Measurements from ENCODE around the gene CABS1.

CABS1 gene

GRCh38 chr4:70367813-70368212, 33.0 kb downstream of the CABS1 start:
- TF ChIP-seq TAF1 (IDR thresholded peaks at IDR 0.05; ENCODE audit: borderline replicate concordance, insufficient read depth, low read length) (no peak), SIN3A (IDR thresholded peaks at IDR 0.05; ENCODE audit: borderline replicate concordance, insufficient read depth, low read length) (no peak), FOXP2 (optimal IDR thresholded peaks at IDR 0.05; ENCODE audit: borderline replicate concordance, extremely low read depth, extremely low read length, insufficient read depth) (no peak), POLR2AphosphoS5 (IDR thresholded peaks at IDR 0.05; ENCODE audit: low read depth, low read length) (no peak)
- TF ChIP-seq, protein P1, sequence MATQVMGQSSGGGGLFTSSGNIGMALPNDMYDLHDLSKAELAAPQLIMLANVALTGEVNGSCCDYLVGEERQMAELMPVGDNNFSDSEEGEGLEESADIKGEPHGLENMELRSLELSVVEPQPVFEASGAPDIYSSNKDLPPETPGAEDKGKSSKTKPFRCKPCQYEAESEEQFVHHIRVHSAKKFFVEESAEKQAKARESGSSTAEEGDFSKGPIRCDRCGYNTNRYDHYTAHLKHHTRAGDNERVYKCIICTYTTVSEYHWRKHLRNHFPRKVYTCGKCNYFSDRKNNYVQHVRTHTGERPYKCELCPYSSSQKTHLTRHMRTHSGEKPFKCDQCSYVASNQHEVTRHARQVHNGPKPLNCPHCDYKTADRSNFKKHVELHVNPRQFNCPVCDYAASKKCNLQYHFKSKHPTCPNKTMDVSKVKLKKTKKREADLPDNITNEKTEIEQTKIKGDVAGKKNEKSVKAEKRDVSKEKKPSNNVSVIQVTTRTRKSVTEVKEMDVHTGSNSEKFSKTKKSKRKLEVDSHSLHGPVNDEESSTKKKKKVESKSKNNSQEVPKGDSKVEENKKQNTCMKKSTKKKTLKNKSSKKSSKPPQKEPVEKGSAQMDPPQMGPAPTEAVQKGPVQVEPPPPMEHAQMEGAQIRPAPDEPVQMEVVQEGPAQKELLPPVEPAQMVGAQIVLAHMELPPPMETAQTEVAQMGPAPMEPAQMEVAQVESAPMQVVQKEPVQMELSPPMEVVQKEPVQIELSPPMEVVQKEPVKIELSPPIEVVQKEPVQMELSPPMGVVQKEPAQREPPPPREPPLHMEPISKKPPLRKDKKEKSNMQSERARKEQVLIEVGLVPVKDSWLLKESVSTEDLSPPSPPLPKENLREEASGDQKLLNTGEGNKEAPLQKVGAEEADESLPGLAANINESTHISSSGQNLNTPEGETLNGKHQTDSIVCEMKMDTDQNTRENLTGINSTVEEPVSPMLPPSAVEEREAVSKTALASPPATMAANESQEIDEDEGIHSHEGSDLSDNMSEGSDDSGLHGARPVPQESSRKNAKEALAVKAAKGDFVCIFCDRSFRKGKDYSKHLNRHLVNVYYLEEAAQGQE (IDR thresholded peaks at IDR 0.05; ENCODE audit: insufficient read depth in 1 of 2, low read depth in 2 of 2, low read length in 2 of 2), result no peak

DNA sequence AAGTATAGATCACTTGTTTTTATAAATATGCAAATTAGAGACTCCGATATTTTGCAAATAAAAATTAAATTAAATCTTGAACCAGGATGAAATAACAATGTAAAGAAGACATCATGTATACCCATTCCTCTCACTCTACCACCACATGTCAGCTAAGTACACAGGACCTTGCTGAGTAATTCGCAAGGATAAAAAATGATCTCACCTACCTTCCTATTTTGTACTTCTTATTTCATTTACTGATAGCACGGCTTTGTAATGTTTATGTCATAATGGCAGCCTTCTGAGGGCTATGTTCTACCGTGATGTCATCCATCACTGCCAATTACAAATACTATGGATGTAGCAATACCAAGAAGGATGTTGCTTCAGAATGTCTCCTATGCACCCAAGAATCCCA, 37.2 kb downstream of the CABS1 start:
- TF ChIP-seq, protein P1 (IDR thresholded peaks at IDR 0.05; ENCODE audit: insufficient read depth in 1 of 2, low read depth in 2 of 2, low read length in 2 of 2), result no peak
- TF ChIP-seq SIN3A (IDR thresholded peaks at IDR 0.05; ENCODE audit: borderline replicate concordance, insufficient read depth, low read length) (no peak), POLR2AphosphoS5 (IDR thresholded peaks at IDR 0.05; ENCODE audit: low read depth, low read length) (no peak), FOXP2 (optimal IDR thresholded peaks at IDR 0.05; ENCODE audit: borderline replicate concordance, extremely low read depth, extremely low read length, insufficient read depth) (no peak)

DNA sequence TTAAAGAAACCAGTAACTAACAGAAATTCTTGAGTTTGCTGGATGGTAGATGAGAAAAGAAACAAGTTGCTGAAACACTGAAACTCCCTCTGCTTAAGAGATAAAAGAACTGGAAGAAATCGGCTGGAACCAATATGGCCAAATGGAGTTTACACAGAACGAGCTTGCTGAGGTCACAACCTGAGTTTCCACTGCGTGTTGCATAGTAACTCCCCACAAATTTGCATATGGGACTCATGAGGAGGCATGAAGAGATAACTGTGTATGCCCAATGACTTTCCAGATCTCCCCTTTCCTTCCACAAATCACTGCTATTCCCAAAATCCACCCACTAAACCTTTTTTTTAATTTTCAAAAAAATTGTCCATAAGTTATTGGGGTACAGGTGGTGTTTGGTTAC, 38.0 kb downstream of the CABS1 start:
- TF ChIP-seq TAF1 (IDR thresholded peaks at IDR 0.05; ENCODE audit: borderline replicate concordance, insufficient read depth, low read length) (no peak), SIN3A (IDR thresholded peaks at IDR 0.05; ENCODE audit: borderline replicate concordance, insufficient read depth, low read length) (no peak), FOXP2 (optimal IDR thresholded peaks at IDR 0.05; ENCODE audit: borderline replicate concordance, extremely low read depth, extremely low read length, insufficient read depth) (no peak), POLR2AphosphoS5 (IDR thresholded peaks at IDR 0.05; ENCODE audit: low read depth, low read length) (no peak)
- TF ChIP-seq, protein P1 (IDR thresholded peaks at IDR 0.05; ENCODE audit: insufficient read depth in 1 of 2, low read depth in 2 of 2, low read length in 2 of 2), result no peak

- TF ChIP-seq TAF1 (IDR thresholded peaks at IDR 0.05; ENCODE audit: borderline replicate concordance, insufficient read depth, low read length), result no peak
- TF ChIP-seq, protein P1 (IDR thresholded peaks at IDR 0.05; ENCODE audit: insufficient read depth in 1 of 2, low read depth in 2 of 2, low read length in 2 of 2), result no peak
- no peak for TF ChIP-seq POLR2AphosphoS5 (IDR thresholded peaks at IDR 0.05; ENCODE audit: low read depth, low read length)
- TF ChIP-seq FOXP2 (optimal IDR thresholded peaks at IDR 0.05; ENCODE audit: borderline replicate concordance, extremely low read depth, extremely low read length, insufficient read depth), result no peak
- TF ChIP-seq SIN3A (IDR thresholded peaks at IDR 0.05; ENCODE audit: borderline replicate concordance, insufficient read depth, low read length), result no peak
Measured at GRCh38 chr4:70380578-70380977, 45.8 kb downstream of the CABS1 start.

GRCh38 chr4:70382691-70383181, 48.0 kb downstream of the CABS1 start, which contains the start of gene SMR3B:
SMR3B (plus strand) TSS chr4:70383131; CDS start chr4:70384511, 1,380 bp downstream.
- TF ChIP-seq TAF1 (IDR thresholded peaks at IDR 0.05; ENCODE audit: borderline replicate concordance, insufficient read depth, low read length), result no peak
- TF ChIP-seq POLR2AphosphoS5 (IDR thresholded peaks at IDR 0.05; ENCODE audit: low read depth, low read length), result no peak
- TF ChIP-seq SIN3A (IDR thresholded peaks at IDR 0.05; ENCODE audit: borderline replicate concordance, insufficient read depth, low read length), result no peak
- no peak for TF ChIP-seq FOXP2 (optimal IDR thresholded peaks at IDR 0.05; ENCODE audit: borderline replicate concordance, extremely low read depth, extremely low read length, insufficient read depth)
- TF ChIP-seq, protein P1 (IDR thresholded peaks at IDR 0.05; ENCODE audit: insufficient read depth in 1 of 2, low read depth in 2 of 2, low read length in 2 of 2), result no peak
